Measurements from ENCODE around the gene FAM171A1.

DNA sequence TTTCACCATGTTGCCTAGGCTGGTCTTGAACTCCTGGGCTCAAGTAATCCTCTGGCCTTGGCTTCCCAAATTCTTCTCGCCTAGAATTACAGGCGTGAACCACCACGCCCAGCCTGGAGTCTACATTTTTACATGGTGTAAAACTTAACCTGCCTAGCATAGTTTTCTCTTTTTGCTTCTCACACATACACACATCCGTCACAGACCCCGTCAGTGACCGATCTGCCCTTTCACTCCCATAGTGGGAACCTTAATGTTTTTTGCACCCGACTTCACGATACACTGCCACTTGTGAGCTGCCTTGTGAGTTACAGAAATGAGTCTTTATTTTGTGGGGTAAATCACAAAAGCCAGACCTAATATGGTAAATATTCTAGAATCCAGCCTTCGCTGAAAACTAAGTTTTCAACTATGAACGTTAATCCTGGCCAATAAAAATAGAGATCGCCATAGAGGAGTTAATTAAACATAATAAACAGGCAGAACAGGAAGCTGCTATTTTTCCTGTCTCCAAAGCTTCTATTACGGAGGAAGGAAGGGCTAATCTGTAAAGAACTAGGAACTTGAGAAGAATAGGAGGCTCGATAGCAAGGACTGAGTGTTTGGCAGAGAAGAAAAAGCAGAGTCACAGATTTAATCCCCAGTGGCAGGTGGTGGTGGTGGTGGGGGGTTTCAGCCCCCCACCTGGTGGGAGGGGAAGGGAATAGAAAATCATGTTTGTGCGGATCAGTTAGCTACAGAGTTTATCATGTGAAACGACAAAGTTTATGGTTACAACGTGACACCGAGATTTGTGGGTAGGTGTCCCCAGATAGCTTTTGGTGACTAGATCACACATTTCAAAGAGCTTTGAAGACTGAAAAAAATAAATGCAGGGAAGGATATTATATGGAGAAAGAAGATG lies 14.7 kb upstream of the FAM171A1 start:
- TF ChIP-seq, protein P1, sequence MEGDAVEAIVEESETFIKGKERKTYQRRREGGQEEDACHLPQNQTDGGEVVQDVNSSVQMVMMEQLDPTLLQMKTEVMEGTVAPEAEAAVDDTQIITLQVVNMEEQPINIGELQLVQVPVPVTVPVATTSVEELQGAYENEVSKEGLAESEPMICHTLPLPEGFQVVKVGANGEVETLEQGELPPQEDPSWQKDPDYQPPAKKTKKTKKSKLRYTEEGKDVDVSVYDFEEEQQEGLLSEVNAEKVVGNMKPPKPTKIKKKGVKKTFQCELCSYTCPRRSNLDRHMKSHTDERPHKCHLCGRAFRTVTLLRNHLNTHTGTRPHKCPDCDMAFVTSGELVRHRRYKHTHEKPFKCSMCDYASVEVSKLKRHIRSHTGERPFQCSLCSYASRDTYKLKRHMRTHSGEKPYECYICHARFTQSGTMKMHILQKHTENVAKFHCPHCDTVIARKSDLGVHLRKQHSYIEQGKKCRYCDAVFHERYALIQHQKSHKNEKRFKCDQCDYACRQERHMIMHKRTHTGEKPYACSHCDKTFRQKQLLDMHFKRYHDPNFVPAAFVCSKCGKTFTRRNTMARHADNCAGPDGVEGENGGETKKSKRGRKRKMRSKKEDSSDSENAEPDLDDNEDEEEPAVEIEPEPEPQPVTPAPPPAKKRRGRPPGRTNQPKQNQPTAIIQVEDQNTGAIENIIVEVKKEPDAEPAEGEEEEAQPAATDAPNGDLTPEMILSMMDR (IDR thresholded peaks at IDR 0.05) = no peak
- no peak for TF ChIP-seq POLR2A (IDR thresholded peaks at IDR 0.05)
- no peak for TF ChIP-seq POLR2AphosphoS5 (IDR thresholded peaks at IDR 0.05)
